Ovary (tissue), 3 donors: ENCODE results near the gene DNHD1.

Experiments
- CTCF ChIP-seq, 3 donors: fragments of 450-650 bp in 2 of 3; fragments of 200-600 bp in 1 of 3; IDR thresholded peaks; one replicate each; pipeline versions ENCODE4 v1.5.1 to v1.8.0; 2016 to 2022; ENCODE audit warnings: antibody characterized with exemption in 3 of 3, mild to moderate bottlenecking in 1 of 3
- POLR2A ChIP-seq: fragments of 450-650 bp; IDR thresholded peaks from one replicate; pipeline ENCODE4 v1.6.1; 2017; ENCODE audit warnings: antibody characterized with exemption, mild to moderate bottlenecking, moderate library complexity
- donor health status: DM: no; HTN: no; CAD: no.

- no peak for TF ChIP-seq CTCF (IDR thresholded peaks at IDR 0.05)
- TF ChIP-seq POLR2A = no peak
Observed at GRCh38 chr11:6474806-6475500, 22.1 kb upstream of the DNHD1 start.
